GM12872 (cell line): ENCODE results near the gene TTC7B.

ENCODE experiments used
- CTCF ChIP-seq: IDR thresholded peaks from 3 replicates; pipeline ENCODE4 v1.5.1; 2011; ENCODE audit warnings: low read depth, mild to moderate bottlenecking, low read length, moderate library complexity; ENCODE audit not compliant: insufficient read depth

The TTC7B gene

GRCh38 chr14:90815822-90816662, at the start of gene TTC7B:
Gene TTC7B (minus strand): TSS chr14:90816430. CDS start chr14:90816295, 135 bp downstream.
- TF ChIP-seq CTCF = peak; percentile 28; the same call in 1 of the 3 replicates

GRCh38 chr14:90864741-90865140, 48.5 kb upstream of the TTC7B start:
- no peak for TF ChIP-seq CTCF

- no peak for TF ChIP-seq CTCF
These were observed 42.3 kb upstream of the TTC7B start for GRCh38 chr14:90858511-90858910.

- TF ChIP-seq CTCF = no peak
These were observed 41.6 kb upstream of the TTC7B start for GRCh38 chr14:90857866-90858265.

- no peak for TF ChIP-seq CTCF
These were observed 36.9 kb upstream of the TTC7B start for GRCh38 chr14:90853116-90853515.

GRCh38 chr14:90851327-90852036, 35.3 kb upstream of the TTC7B start:
- no peak for TF ChIP-seq CTCF

GRCh38 chr14:90850487-90850886, 34.3 kb upstream of the TTC7B start:
- no peak for TF ChIP-seq CTCF
